Measurements from ENCODE around the gene GFER. TPM values are rescaled to one million over a fixed set of nuclear protein-coding genes. Genes with fewer than 3 reads are reported as not detected.

GFER gene
- total RNA-seq, 1 experiment from 2014 or later = 64.5 TPM

DNA sequence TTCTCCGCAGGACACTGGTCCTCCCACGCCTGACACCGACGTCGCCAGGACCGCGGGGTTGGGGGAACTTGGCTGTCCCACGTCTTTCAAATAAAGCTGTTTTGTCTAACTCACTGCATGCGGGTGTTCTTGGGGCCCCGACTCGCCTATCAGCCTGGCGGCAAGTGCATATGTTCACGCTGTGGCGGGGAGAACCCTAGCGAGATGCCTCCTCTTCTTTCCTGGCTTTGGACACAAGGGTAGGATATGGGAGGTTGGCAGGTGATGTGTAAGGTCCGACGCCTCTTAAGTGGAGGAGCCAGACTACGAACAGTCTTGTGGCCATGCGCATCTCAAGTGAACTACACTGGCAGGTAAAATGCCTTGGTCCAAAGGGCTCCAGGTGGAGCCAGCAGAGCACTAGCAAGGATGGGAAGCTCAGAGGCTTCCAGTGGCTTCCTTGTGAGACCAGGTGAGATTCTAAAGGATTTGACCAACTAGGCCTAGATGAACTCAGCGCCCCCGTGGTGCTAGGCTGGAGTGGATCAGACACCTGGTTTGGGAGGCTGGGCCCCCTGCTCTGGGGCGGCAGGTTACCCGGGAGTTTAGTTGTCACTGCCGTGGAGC, 18.5 kb upstream of the GFER start:
- Histone ChIP-seq H3K9me3 (no peaks in the 10 kb centered on the region; the same call in 1 of the 2 replicates), H3K4me3 (peak overlapping the region; percentile 99), H3K36me3 (peaks cover 55% of the 10 kb centered on the region), H3K27me3 (no peaks in the 10 kb centered on the region)
- DNase-seq = no peak

DNA sequence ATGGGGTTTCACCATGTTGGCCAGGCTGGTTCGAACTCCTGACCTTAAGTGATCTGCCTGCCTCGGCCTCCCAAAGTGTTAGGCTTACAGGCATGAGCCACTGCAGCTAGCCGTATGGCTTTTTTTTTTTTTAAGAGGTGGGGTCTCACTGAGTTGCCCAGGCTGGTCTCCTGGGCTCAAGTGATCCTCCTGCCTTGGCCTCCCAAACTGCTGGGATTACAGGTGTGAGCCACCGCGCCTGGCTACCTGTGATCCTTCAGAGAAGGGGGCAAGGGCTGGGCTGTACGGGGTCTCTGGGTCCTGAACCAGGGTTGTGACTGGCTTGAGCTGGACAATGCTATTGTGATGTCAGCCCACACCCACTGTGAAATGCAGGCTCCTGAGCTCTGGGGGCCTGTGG, 17.5 kb upstream of the GFER start, which contains the start of gene RNF151:
TSS of gene RNF151 (plus strand) at position 397 of the 400 bp plus-strand sequence. CDS start 26 bp downstream, outside the sequence.
- no peak for DNase-seq
- H3K4me3 ChIP-seq = peak within 1 kb of the TSS; percentile 99
- no peaks in the 10 kb centered on the region; the same call in 1 of the 2 replicates for H3K9me3 ChIP-seq
- H3K36me3 ChIP-seq = peaks cover 49% of the 10 kb centered on the region
- no peaks in the 10 kb centered on the region for H3K27me3 ChIP-seq

DNA sequence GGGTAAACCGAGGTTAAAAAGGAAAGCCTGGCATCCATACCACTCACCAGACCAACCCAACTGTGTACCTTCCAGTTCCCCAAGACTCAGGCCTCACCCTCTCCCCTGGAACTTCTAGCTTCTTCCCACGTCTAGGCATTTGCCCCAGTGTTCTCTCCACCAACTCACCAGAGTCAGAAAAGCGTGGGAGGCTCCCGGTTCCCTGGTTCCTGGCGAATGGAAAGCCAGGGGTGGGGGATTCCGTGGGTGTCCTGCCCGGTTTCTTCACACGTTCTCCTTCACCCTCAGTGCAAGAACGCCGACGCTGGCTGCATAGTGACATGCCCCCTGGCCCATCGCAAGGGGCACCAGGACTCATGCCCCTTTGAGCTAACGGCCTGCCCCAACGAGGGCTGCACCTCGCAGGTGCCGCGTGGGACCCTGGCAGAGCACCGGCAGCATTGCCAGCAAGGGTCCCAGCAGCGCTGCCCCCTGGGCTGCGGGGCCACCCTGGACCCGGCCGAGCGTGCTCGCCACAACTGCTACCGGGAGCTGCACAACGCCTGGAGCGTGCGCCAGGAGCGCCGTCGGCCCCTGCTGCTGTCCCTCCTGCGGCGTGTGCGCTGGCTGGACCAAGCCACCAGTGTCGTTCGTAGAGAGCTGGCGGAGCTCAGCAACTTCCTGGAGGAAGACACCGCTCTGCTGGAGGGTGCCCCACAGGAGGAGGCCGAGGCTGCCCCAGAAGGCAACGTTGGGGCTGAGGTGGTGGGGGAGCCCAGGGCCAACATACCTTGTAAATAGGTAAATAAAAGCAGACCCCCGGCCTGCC, 15.6 kb upstream of the GFER start:
- no peak for DNase-seq
- no peaks in the 10 kb centered on the region for H3K27me3 ChIP-seq
- no peaks in the 10 kb centered on the region; the same call in 1 of the 2 replicates for H3K9me3 ChIP-seq
- peaks cover 31% of the 10 kb centered on the region for H3K36me3 ChIP-seq
- H3K4me3 ChIP-seq = no peak overlapping the region

DNA sequence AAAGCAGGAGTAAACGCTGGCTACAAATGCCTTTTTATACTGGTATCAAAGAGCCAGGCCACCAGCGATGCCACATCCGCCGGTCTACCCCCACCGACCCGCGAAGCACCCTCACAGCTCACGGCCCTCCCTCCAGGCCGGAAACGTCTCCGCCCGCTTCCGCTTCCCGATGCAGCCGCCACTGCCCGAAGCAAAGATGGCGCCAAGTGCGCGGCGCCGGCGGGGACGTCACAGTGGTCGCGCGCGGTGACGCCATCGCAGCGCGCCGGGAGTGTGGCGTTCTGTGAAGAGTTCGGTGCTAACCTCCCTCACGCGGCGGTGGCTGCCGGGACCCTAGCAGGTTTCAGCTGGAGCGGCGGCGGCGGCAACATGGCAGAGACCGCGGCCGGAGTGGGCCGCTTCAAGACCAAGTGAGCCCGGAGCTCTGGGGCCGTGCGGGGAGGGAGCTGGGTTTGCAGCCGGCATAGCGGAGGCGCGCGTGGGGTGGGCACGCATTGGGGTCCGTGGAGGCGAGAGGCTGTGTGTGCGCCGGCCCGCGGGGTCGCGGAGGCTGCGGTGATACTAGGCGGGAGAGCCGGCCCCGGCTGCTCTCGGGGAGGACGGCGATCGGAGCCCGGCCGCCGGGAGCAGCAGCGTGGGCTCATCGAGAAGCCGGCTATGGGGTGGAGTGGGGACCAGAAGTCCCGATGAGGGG, 12.1 kb upstream of the GFER start, which contains the start of gene TBL3:
TSS of gene TBL3 (plus strand) at position 258 of the 694 bp plus-strand sequence. CDS start at position 370, 112 bp downstream.
- Histone ChIP-seq H3K27me3 (no peaks in the 10 kb centered on the region), H3K9me3 (no peaks in the 10 kb centered on the region), H3K36me3 (peaks cover 30% of the 10 kb centered on the region), H3K4me3 (peak within 1 kb of the TSS; percentile 83)
- DNase-seq = peak; percentile 97

DNA sequence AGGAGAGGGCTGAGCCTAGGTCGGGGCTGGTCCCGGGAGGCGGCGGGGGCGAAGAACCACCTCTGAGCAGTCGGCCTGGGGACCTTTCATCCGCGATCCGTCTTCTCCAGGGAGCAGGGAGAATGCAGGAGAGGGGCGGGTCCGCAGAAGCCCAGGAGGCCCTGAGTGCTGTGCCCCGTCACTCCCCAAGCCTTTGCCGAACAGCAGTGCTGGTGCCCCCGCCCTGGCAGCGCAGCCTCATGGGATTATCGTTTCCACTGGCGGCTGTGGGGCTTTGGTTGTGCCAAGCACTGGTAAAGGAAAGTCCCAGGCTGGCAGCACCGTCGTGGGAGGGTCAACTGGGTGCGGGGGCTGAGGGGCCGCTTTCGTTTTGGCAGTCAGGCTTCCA, 11.5 kb upstream of the GFER start:
- no peaks in the 10 kb centered on the region for H3K9me3 ChIP-seq
- H3K27me3 ChIP-seq = no peaks in the 10 kb centered on the region
- H3K36me3 ChIP-seq = peaks cover 30% of the 10 kb centered on the region
- peak; percentile 51 for DNase-seq
- H3K4me3 ChIP-seq = peak overlapping the region; percentile 83

DNA sequence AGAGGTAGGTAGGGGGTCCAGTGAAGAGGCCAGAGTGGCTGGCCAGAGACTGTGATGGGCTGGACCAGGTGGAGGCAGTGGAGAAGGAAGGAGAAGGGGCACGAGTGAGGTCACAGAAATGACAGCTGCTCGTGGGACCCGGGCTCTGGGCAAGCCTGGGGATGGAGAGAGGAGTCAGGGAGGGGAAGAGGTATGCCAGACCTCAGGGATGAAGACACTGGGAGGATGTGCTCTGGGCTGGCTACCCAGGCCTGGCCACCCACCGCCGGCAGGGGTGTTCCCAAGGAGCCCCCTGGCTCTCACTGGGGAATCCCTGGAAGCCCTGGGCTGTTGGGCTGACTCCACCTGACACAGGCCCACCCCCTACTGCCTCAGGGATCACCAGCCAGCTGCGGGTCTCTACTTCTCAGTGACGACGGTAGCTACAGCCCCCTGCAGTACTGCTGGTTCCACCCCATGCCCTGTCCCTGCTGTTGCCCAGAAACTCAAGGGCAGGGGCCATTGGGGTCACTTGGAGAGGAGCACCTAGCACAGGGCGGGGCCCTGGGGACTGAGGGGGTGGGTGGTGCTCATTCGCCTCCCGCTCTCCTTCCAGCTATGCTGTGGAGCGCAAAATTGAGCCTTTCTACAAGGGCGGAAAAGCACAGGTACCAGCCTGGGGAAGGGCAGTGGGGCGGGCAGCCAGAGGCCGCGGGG, 10.4 kb upstream of the GFER start:
- no peaks in the 10 kb centered on the region for H3K27me3 ChIP-seq
- H3K4me3 ChIP-seq = peak overlapping the region; percentile 83
- peaks cover 40% of the 10 kb centered on the region for H3K36me3 ChIP-seq
- H3K9me3 ChIP-seq = no peaks in the 10 kb centered on the region
- no peak for DNase-seq

DNA sequence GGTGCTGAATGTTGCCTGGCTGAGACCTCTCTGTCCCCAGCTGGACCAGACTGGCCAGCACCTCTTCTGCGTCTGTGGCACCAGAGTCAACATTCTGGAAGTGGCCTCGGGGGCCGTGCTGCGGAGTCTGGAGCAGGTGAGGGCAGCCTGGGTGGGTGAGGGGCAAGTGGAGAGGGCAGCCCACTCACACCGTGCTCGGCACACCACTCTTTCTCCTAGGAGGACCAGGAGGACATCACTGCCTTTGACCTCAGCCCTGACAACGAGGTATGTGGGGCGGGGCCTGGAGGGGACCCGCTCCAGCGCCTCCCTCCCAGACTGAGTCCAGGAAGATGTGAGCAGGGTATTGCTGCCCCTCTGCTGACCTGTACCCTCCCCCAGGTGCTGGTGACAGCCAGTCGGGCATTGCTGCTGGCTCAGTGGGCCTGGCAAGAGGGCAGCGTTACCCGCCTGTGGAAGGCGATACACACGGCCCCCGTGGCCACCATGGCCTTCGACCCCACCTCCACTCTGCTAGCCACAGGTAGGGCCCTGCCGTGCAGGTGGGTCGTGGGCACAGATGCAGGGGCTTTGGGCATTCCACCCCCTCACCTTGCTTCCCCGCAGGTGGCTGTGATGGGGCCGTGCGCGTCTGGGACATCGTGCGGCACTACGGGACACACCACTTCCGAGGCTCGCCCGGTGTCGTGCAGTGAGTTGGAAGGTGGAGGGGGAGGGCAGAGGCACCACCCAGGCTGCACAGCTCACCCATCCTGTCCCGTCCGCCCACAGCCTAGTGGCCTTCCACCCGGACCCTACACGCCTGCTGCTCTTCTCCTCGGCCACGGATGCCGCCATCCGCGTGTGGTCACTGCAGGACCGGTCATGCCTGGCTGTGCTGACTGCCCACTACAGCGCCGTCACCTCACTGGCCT, 9.6 kb upstream of the GFER start:
- H3K9me3 ChIP-seq = no peaks in the 10 kb centered on the region
- DNase-seq = no peak
- peaks cover 43% of the 10 kb centered on the region for H3K36me3 ChIP-seq
- H3K4me3 ChIP-seq = no peak overlapping the region
- H3K27me3 ChIP-seq = no peaks in the 10 kb centered on the region

DNA sequence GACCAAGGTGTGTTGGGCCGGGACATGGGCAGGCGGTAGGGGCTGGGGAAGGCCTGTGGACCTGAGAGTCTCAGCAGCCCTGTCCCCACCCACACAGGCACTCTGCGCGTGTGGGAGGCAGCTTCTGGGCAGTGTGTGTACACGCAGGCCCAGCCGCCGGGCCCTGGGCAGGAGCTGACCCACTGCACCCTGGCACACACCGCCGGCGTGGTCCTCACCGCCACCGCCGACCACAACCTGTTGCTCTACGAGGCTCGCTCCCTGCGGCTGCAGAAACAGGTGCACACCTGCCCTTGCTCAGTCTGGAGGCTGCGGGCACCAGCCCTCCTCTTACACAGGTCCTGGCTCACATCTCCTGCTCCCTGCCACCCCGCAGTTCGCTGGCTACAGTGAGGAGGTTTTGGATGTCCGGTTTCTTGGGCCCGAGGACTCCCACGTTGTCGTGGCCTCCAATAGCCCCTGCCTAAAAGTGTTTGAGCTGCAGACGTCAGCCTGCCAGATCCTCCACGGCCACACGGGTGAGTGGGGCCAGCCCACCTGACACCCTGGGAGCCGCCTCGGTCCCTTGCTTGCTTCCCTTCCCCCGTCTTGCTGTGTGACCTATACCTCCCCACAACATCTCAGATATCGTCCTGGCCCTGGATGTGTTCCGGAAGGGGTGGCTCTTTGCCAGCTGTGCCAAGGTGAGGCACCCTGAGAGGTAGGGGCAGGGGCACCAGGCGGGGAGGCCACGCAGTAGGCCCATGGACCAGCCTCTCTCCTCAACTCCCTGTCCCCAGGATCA, 8.4 kb upstream of the GFER start:
- Histone ChIP-seq H3K27me3 (peaks cover 8% of the 10 kb centered on the region), H3K4me3 (no peak overlapping the region), H3K9me3 (no peaks in the 10 kb centered on the region), H3K36me3 (peaks cover 43% of the 10 kb centered on the region)
- no peak for DNase-seq

DNA sequence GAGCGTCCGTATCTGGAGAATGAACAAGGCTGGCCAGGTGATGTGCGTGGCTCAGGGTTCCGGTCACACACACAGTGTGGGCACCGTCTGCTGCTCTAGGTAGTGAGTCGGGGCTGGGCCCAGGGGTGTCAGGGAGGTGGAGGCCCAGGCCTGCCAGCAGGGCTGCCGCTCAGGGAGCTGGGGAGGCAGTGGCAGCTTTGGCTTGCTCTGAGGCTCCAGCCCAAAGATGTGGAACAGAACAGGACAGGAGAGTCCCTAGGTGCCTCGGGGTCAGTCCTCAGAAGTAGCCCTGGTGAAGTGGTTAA, 7.8 kb upstream of the GFER start:
- Histone ChIP-seq H3K9me3 (no peaks in the 10 kb centered on the region), H3K27me3 (peaks cover 13% of the 10 kb centered on the region), H3K36me3 (peaks cover 43% of the 10 kb centered on the region), H3K4me3 (no peak overlapping the region)
- DNase-seq = no peak

DNA sequence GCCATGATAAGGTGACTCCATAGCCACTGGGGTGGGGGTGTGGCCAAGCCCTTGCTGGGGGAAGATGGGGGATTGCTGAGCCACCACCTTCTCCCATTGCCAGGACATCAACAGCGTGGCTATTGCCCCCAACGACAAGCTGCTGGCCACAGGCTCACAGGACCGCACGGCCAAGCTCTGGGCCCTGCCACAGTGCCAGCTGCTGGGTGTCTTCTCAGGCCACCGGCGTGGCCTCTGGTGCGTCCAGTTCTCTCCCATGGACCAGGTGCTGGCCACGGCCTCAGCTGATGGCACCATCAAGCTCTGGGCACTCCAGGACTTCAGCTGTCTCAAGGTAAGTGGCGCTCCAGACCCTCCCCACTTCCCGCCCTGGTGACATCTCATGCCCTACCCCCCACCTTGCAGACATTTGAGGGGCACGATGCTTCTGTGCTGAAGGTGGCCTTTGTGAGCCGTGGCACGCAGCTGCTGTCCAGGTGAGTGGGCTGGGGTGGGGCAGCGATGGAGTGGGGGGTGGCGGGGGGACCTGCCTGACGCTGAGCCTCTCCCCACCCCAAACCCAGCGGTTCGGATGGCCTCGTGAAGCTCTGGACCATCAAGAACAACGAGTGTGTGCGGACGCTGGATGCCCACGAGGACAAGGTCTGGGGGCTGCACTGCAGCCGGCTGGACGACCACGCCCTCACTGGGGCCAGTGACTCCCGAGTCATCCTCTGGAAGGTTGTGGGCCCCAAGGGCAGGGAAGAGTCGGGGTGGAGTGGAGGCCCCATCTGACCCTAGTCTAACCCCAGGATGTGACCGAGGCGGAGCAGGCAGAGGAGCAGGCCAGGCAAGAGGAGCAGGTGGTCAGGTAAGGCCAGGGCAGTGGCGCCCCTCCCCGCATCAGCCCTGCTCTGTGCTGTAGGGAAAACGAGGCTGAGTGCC, 6.8 kb upstream of the GFER start:
- Histone ChIP-seq H3K4me3 (no peak overlapping the region), H3K9me3 (no peaks in the 10 kb centered on the region), H3K27me3 (peaks cover 19% of the 10 kb centered on the region), H3K36me3 (peaks cover 43% of the 10 kb centered on the region)
- no peak for DNase-seq

DNA sequence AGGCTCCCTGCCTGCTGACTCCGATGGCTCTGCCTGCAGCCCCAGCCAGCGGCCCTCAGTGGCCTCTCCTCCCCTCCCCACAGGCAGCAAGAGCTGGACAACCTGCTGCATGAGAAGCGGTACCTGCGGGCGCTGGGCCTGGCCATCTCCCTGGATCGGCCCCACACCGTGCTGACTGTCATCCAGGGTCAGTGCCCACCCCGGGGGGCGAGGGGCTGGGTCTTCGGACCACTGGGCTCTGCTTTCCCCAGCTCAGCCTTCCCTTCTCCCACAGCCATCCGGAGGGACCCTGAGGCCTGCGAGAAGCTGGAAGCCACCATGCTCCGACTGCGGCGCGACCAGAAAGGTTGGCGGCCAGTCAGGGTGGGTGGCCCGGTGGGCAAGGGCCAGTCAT, 6.1 kb upstream of the GFER start:
- Histone ChIP-seq H3K36me3 (peaks cover 43% of the 10 kb centered on the region), H3K4me3 (no peak overlapping the region), H3K9me3 (no peaks in the 10 kb centered on the region), H3K27me3 (peaks cover 19% of the 10 kb centered on the region)
- DNase-seq = no peak

DNA sequence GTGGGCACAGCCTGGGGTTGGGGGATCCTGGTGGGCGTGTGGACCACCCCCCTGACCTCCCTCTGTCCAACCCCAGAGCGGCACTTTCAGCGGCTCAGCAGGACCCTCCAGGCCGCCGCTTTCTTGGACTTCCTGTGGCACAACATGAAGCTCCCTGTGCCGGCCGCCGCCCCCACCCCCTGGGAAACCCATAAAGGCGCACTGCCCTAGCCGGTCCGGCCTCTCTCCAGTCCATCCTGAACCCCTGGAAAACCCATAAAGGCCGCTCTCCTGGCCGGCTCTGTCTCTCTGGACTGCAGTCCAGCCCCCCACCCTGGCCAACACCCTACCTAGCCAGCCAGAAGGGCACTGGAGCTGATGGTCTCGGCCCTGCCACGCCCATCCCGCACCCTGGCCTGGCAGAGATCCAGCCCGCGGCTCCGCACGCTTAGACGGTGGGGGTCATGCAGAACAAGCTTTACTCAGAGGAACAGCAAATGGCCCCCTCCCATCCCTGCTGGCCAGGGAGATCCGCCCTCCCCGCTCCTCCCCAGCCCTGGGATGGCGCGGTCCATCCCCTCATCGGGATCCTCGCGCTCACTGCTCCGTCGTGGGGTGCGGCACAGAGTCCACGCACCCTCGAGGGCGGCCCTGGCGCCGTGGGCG, 5.4 kb upstream of the GFER start:
- Histone ChIP-seq H3K4me3 (no peak overlapping the region), H3K36me3 (peaks cover 41% of the 10 kb centered on the region), H3K9me3 (no peaks in the 10 kb centered on the region), H3K27me3 (peaks cover 21% of the 10 kb centered on the region)
- no peak for DNase-seq

DNA sequence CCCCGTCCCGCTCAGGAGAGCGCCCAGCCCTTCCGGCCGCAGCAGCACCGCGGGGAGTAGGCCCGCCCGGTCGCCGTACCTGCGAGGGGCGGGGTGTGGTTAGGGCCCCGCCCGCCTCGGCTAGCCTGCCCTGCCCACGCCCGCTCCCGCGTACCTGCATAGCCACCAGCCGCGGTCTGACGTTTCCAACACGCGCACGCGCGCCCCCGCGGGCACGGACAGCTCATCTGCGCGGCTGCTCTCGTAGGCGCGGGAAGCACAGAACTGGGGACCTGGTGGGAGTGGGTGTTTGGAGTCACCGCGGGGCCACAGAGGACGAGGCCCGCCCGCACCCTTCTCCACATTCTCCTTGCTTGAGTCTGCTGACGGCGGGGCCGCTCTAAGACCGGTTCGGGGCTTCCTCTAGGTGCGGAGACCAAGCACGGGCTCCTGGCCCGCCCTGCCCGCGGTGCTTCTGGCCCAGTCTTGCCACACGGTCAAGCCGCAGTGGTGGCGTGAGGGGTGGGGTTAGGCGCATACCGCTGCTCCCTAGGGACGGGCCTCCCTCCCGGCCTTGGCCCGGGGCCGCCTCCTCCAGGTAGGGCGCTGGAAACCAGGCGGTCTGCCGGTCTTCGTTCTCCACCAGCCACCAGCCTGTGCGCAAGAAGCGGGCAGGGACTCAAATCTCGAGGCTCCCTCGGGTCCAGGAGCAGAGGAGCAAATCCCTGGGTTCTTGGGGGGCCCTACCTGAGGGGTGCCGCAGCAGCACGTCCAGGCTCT, 4.5 kb upstream of the GFER start:
- H3K9me3 ChIP-seq = no peaks in the 10 kb centered on the region
- H3K36me3 ChIP-seq = peaks cover 36% of the 10 kb centered on the region
- DNase-seq = no peak
- H3K27me3 ChIP-seq = peaks cover 21% of the 10 kb centered on the region
- H3K4me3 ChIP-seq = no peak overlapping the region
